ENCODE measurements around the gene MGAT3. TPM values are rescaled to one million over a fixed set of nuclear protein-coding genes. Genes with fewer than 3 reads are reported as not detected.

Gene MGAT3
- total RNA-seq, 1 experiment from 2014 or later = 0.20 TPM

GRCh38 chr22:39415506-39415905 lies 41.3 kb upstream of the MGAT3 start:
- no peaks in the 10 kb centered on the region for H3K27me3 ChIP-seq (ENCODE audit: insufficient read depth, low read length)
- no peaks in the 10 kb centered on the region for H3K9me2 ChIP-seq (ENCODE audit: insufficient read depth)
- no peaks in the 10 kb centered on the region for H3K4me1 ChIP-seq (ENCODE audit: control insufficient read depth in 1 of 2, insufficient read depth in 2 of 2, low read length in 2 of 2)
- ATAC-seq (no peak), DNase-seq (ENCODE audit: low read depth, low spot score) (no peak)
- TF ChIP-seq ZBTB33 (IDR thresholded peaks at IDR 0.05; ENCODE audit: extremely low read depth, insufficient replicate concordance, low read length) (no peak), FOSL1 (IDR thresholded peaks at IDR 0.05; ENCODE audit: low read depth) (no peak), EZH2phosphoT487 (IDR thresholded peaks at IDR 0.05; ENCODE audit: borderline replicate concordance) (no peak), CBX3 (IDR thresholded peaks at IDR 0.05; ENCODE audit: low read depth) (no peak), EGR1 (IDR thresholded peaks at IDR 0.05; ENCODE audit: low read depth) (no peak), EZH2 (IDR thresholded peaks at IDR 0.05) (no peak), POLR2AphosphoS5 (IDR thresholded peaks at IDR 0.05; ENCODE audit: low read depth, low read length) (no peak), ZNF274 (IDR thresholded peaks at IDR 0.05; ENCODE audit: low read depth, low read length) (no peak), TCF7L2 (IDR thresholded peaks at IDR 0.05; ENCODE audit: borderline replicate concordance, extremely low read depth, insufficient read depth, insufficient read length) (no peak), POLR2A (IDR thresholded peaks at IDR 0.05; ENCODE audit: borderline replicate concordance, extremely low read depth, insufficient read depth, insufficient read length) (no peak), SIN3A (IDR thresholded peaks at IDR 0.05; ENCODE audit: low read depth) (no peak), ELF1 (IDR thresholded peaks at IDR 0.05; ENCODE audit: borderline replicate concordance, low read depth) (no peak), CTCF (IDR thresholded peaks at IDR 0.05 in 2 of 3, conservative IDR thresholded peaks at IDR 0.05 in 1 of 3; ENCODE audit: borderline replicate concordance in 1 of 3, insufficient read depth in 1 of 3, low read depth in 2 of 3, low read length in 2 of 3) (no peak), JUND (IDR thresholded peaks at IDR 0.05) (no peak), SRF (IDR thresholded peaks at IDR 0.05; ENCODE audit: low read depth) (no peak), CEBPB (IDR thresholded peaks at IDR 0.05; ENCODE audit: low read depth) (no peak), SP1 (IDR thresholded peaks at IDR 0.05; ENCODE audit: low read depth) (no peak), RAD21 (IDR thresholded peaks at IDR 0.05; ENCODE audit: low read depth) (no peak), ATF3 (IDR thresholded peaks at IDR 0.05) (no peak), MAX (IDR thresholded peaks at IDR 0.05) (no peak)
- POLR2A ChIA-PET = no interaction called here
- no peaks in the 10 kb centered on the region for H3K9me3 ChIP-seq (ENCODE audit: control insufficient read depth in 1 of 2, insufficient read depth in 1 of 2, low read depth in 1 of 2, low read length in 2 of 2)
- no peak overlapping the region for H3K9ac ChIP-seq (ENCODE audit: low read length)
- H2AFZ ChIP-seq (ENCODE audit: low read depth, low read length, poor library complexity, severe bottlenecking) = no peak overlapping the region
- H3K27ac ChIP-seq (ENCODE audit: low read depth, low read length) = no peak overlapping the region
- peaks cover 10 to 17% of the 10 kb centered on the region in 2 experiments; a peak in 3 of 4 replicates for H3K36me3 ChIP-seq (ENCODE audit: control insufficient read depth in 1 of 2, insufficient read depth in 2 of 2, low read length in 2 of 2)
- H3K4me2 ChIP-seq (ENCODE audit: low read length) = no peak overlapping the region
- H3K79me2 ChIP-seq (ENCODE audit: insufficient read depth, low read length) = peaks cover 4% of the 10 kb centered on the region; the same call in 1 of the 2 replicates
- no peaks in the 10 kb centered on the region for H4K20me1 ChIP-seq (ENCODE audit: insufficient read depth)
- no peak overlapping the region for H3K4me3 ChIP-seq (replicated peaks in 1 of 2; ENCODE audit: low read depth in 1 of 2, low read length in 2 of 2)
- no TSS peak for BruUV-seq (replicated peaks)
- RAD21 ChIA-PET (ENCODE audit: low non-redundant PET in 1 of 2, low total read pairs in 2 of 2, uncharacterized antibody in 2 of 2, unreplicated experiment in 2 of 2) = no interaction called here
- CTCF ChIA-PET = no interaction called here
- intact Hi-C loops (cut with micrococcal nuclease) = no loop called here

All from HCT116 (cell line).